ENCODE data around the gene BCL6.

Gene BCL6

GRCh38 chr3:187788984-187789857 lies 44.0 kb upstream of the BCL6 start:
- TF ChIP-seq FOXP2 (optimal IDR thresholded peaks at IDR 0.05; ENCODE audit: borderline replicate concordance, extremely low read depth, extremely low read length, insufficient read depth): no peak
- TF ChIP-seq, protein P1, sequence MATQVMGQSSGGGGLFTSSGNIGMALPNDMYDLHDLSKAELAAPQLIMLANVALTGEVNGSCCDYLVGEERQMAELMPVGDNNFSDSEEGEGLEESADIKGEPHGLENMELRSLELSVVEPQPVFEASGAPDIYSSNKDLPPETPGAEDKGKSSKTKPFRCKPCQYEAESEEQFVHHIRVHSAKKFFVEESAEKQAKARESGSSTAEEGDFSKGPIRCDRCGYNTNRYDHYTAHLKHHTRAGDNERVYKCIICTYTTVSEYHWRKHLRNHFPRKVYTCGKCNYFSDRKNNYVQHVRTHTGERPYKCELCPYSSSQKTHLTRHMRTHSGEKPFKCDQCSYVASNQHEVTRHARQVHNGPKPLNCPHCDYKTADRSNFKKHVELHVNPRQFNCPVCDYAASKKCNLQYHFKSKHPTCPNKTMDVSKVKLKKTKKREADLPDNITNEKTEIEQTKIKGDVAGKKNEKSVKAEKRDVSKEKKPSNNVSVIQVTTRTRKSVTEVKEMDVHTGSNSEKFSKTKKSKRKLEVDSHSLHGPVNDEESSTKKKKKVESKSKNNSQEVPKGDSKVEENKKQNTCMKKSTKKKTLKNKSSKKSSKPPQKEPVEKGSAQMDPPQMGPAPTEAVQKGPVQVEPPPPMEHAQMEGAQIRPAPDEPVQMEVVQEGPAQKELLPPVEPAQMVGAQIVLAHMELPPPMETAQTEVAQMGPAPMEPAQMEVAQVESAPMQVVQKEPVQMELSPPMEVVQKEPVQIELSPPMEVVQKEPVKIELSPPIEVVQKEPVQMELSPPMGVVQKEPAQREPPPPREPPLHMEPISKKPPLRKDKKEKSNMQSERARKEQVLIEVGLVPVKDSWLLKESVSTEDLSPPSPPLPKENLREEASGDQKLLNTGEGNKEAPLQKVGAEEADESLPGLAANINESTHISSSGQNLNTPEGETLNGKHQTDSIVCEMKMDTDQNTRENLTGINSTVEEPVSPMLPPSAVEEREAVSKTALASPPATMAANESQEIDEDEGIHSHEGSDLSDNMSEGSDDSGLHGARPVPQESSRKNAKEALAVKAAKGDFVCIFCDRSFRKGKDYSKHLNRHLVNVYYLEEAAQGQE (IDR thresholded peaks at IDR 0.05; ENCODE audit: insufficient read depth in 1 of 2, low read depth in 2 of 2, low read length in 2 of 2): no peak
- no peak for TF ChIP-seq SIN3A (IDR thresholded peaks at IDR 0.05; ENCODE audit: borderline replicate concordance, insufficient read depth, low read length)
- no peak for TF ChIP-seq TAF1 (IDR thresholded peaks at IDR 0.05; ENCODE audit: borderline replicate concordance, insufficient read depth, low read length)
- no peak for TF ChIP-seq POLR2AphosphoS5 (IDR thresholded peaks at IDR 0.05; ENCODE audit: low read depth, low read length)

GRCh38 chr3:187783098-187783497 lies 37.8 kb upstream of the BCL6 start:
- TF ChIP-seq FOXP2 (optimal IDR thresholded peaks at IDR 0.05; ENCODE audit: borderline replicate concordance, extremely low read depth, extremely low read length, insufficient read depth) (no peak), POLR2AphosphoS5 (IDR thresholded peaks at IDR 0.05; ENCODE audit: low read depth, low read length) (no peak), SIN3A (IDR thresholded peaks at IDR 0.05; ENCODE audit: borderline replicate concordance, insufficient read depth, low read length) (no peak), TAF1 (IDR thresholded peaks at IDR 0.05; ENCODE audit: borderline replicate concordance, insufficient read depth, low read length) (no peak)
- TF ChIP-seq, protein P1 (IDR thresholded peaks at IDR 0.05; ENCODE audit: insufficient read depth in 1 of 2, low read depth in 2 of 2, low read length in 2 of 2): no peak

- TF ChIP-seq FOXP2 (optimal IDR thresholded peaks at IDR 0.05; ENCODE audit: borderline replicate concordance, extremely low read depth, extremely low read length, insufficient read depth) (no peak), POLR2AphosphoS5 (IDR thresholded peaks at IDR 0.05; ENCODE audit: low read depth, low read length) (no peak), TAF1 (IDR thresholded peaks at IDR 0.05; ENCODE audit: borderline replicate concordance, insufficient read depth, low read length) (no peak), SIN3A (IDR thresholded peaks at IDR 0.05; ENCODE audit: borderline replicate concordance, insufficient read depth, low read length) (no peak)
- TF ChIP-seq, protein P1 (IDR thresholded peaks at IDR 0.05; ENCODE audit: insufficient read depth in 1 of 2, low read depth in 2 of 2, low read length in 2 of 2): no peak
Measured at GRCh38 chr3:187782006-187782405, 36.7 kb upstream of the BCL6 start.

DNA sequence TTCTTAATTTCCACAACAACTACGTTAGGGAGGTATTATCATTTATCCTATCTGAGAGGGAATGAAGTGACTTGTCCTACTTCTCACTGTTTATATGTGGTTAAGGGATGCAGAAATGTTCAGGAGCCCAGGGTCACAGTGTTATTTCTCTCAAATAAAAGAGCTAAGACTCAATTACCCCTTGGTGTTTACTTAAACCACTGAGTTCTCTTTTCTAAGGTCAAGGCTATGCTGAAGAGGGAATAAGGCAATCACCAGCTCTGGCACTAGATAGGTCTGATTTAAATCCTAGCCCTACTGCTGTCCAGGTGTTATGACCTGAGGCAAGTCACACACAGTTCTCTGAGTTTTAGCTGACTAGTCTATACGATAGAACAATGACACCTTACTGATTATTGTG lies 35.7 kb upstream of the BCL6 start:
- no peak for TF ChIP-seq SIN3A (IDR thresholded peaks at IDR 0.05; ENCODE audit: borderline replicate concordance, insufficient read depth, low read length)
- TF ChIP-seq, protein P1 (IDR thresholded peaks at IDR 0.05; ENCODE audit: insufficient read depth in 1 of 2, low read depth in 2 of 2, low read length in 2 of 2): no peak
- TF ChIP-seq FOXP2 (optimal IDR thresholded peaks at IDR 0.05; ENCODE audit: borderline replicate concordance, extremely low read depth, extremely low read length, insufficient read depth): no peak
- no peak for TF ChIP-seq POLR2AphosphoS5 (IDR thresholded peaks at IDR 0.05; ENCODE audit: low read depth, low read length)
- no peak for TF ChIP-seq TAF1 (IDR thresholded peaks at IDR 0.05; ENCODE audit: borderline replicate concordance, insufficient read depth, low read length)

Measured in PFSK-1 (cell line).